ENCODE measurements around the gene CEP72.
"Not testable (repeated sequence)": the region's sequence is repeated elsewhere in the genome, so short reads cannot be mapped to it uniquely, and the experiment has no call there.

CEP72 gene

DNA sequence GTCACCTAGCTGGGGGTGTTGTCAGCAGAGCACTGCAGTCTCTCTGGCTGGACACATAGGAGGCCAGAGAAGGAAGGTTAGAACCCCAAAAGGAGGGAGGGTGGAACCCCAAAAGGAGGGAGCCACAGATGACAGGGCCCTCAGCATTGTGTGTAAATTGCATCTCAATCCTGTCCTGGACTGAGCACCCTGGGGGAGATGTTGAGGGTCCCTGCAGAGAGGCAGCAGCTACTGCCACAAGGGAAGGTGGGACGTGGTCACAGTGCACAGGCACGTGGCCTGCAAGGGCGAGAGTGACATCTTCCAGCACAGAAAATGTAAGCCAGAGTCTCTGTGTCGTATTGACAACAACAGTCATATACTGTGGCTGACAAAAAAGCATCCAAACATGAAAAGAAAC lies 36.5 kb upstream of the CEP72 start:
- no peak for TF ChIP-seq ZFP3 (CRISPR knock-in tag; IDR thresholded peaks at IDR 0.05)
- TF ChIP-seq ESRRG (CRISPR knock-in tag; IDR thresholded peaks at IDR 0.05) = no peak
- no peak for TF ChIP-seq CSDC2 (CRISPR knock-in tag; IDR thresholded peaks at IDR 0.05)
- TF ChIP-seq TOX (CRISPR knock-in tag; IDR thresholded peaks at IDR 0.05; ENCODE audit: borderline replicate concordance) = no peak
- no peak for TF ChIP-seq CREB5 (CRISPR knock-in tag; IDR thresholded peaks at IDR 0.05; ENCODE audit: low read depth)
- no peak for TF ChIP-seq ZNF8 (CRISPR knock-in tag; IDR thresholded peaks at IDR 0.05)
- no peak for TF ChIP-seq ZFP30 (CRISPR knock-in tag; IDR thresholded peaks at IDR 0.05)
- no peak for TF ChIP-seq PPARA (CRISPR knock-in tag; IDR thresholded peaks at IDR 0.05; ENCODE audit: borderline replicate concordance)
- TF ChIP-seq, protein P1, sequence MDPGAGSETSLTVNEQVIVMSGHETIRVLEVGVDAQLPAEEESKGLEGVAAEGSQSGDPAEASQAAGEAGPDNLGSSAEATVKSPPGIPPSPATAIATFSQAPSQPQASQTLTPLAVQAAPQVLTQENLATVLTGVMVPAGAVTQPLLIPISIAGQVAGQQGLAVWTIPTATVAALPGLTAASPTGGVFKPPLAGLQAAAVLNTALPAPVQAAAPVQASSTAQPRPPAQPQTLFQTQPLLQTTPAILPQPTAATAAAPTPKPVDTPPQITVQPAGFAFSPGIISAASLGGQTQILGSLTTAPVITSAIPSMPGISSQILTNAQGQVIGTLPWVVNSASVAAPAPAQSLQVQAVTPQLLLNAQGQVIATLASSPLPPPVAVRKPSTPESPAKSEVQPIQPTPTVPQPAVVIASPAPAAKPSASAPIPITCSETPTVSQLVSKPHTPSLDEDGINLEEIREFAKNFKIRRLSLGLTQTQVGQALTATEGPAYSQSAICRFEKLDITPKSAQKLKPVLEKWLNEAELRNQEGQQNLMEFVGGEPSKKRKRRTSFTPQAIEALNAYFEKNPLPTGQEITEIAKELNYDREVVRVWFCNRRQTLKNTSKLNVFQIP (CRISPR knock-in tag; IDR thresholded peaks at IDR 0.05; ENCODE audit: borderline replicate concordance, low read depth) = no peak
- no peak for TF ChIP-seq BACH2 (CRISPR knock-in tag; IDR thresholded peaks at IDR 0.05; ENCODE audit: borderline replicate concordance)
- no peak for TF ChIP-seq PATZ1 (CRISPR knock-in tag; IDR thresholded peaks at IDR 0.05; ENCODE audit: borderline replicate concordance)
- TF ChIP-seq TCF4 (CRISPR knock-in tag; IDR thresholded peaks at IDR 0.05; ENCODE audit: borderline replicate concordance) = no peak
- TF ChIP-seq, protein P2, sequence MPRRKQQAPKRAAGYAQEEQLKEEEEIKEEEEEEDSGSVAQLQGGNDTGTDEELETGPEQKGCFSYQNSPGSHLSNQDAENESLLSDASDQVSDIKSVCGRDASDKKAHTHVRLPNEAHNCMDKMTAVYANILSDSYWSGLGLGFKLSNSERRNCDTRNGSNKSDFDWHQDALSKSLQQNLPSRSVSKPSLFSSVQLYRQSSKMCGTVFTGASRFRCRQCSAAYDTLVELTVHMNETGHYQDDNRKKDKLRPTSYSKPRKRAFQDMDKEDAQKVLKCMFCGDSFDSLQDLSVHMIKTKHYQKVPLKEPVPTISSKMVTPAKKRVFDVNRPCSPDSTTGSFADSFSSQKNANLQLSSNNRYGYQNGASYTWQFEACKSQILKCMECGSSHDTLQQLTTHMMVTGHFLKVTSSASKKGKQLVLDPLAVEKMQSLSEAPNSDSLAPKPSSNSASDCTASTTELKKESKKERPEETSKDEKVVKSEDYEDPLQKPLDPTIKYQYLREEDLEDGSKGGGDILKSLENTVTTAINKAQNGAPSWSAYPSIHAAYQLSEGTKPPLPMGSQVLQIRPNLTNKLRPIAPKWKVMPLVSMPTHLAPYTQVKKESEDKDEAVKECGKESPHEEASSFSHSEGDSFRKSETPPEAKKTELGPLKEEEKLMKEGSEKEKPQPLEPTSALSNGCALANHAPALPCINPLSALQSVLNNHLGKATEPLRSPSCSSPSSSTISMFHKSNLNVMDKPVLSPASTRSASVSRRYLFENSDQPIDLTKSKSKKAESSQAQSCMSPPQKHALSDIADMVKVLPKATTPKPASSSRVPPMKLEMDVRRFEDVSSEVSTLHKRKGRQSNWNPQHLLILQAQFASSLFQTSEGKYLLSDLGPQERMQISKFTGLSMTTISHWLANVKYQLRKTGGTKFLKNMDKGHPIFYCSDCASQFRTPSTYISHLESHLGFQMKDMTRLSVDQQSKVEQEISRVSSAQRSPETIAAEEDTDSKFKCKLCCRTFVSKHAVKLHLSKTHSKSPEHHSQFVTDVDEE (CRISPR knock-in tag; IDR thresholded peaks at IDR 0.05) = no peak
- no peak for TF ChIP-seq ZC3H10 (CRISPR knock-in tag; IDR thresholded peaks at IDR 0.05)
- TF ChIP-seq OSR1 (CRISPR knock-in tag; IDR thresholded peaks at IDR 0.05) = no peak
- TF ChIP-seq SNAI2 (CRISPR knock-in tag; IDR thresholded peaks at IDR 0.05) = no peak
- no peak for TF ChIP-seq ZNF565 (CRISPR knock-in tag; conservative IDR thresholded peaks at IDR 0.05; ENCODE audit: low read depth)
- TF ChIP-seq ZNF70 (CRISPR knock-in tag; IDR thresholded peaks at IDR 0.05) = no peak
- TF ChIP-seq ISL1 (CRISPR knock-in tag; IDR thresholded peaks at IDR 0.05) = no peak
- TF ChIP-seq ARNTL (CRISPR knock-in tag; IDR thresholded peaks at IDR 0.05; ENCODE audit: borderline replicate concordance, low read depth) = no peak
- ATAC-seq = no peak

- not testable (repeated sequence) for ATAC-seq
Observed at GRCh38 chr5:577214-577613, 34.9 kb upstream of the CEP72 start.

GRCh38 chr5:577800-578199 lies 34.3 kb upstream of the CEP72 start:
- TF ChIP-seq ZFP3 (CRISPR knock-in tag; IDR thresholded peaks at IDR 0.05) = no peak
- TF ChIP-seq PPARA (CRISPR knock-in tag; IDR thresholded peaks at IDR 0.05; ENCODE audit: borderline replicate concordance) = no peak
- no peak for TF ChIP-seq CREB5 (CRISPR knock-in tag; IDR thresholded peaks at IDR 0.05; ENCODE audit: low read depth)
- TF ChIP-seq PATZ1 (CRISPR knock-in tag; IDR thresholded peaks at IDR 0.05; ENCODE audit: borderline replicate concordance) = no peak
- no peak for ATAC-seq

All from SK-N-SH treated with all-trans-retinoic acid at 6 μM for 48 hours (cell line).